Ishikawa (cell line): Measurements from ENCODE around the gene MDC1.

Experiments used
- CEBPB ChIP-seq: IDR thresholded peaks from 2 replicates; pipeline ENCODE4 v1.6.1; 2012
- CREB1 ChIP-seq: IDR thresholded peaks from 2 replicates; pipeline ENCODE4 v1.6.1; 2012; ENCODE audit warnings: low read depth
- EGR1 ChIP-seq: IDR thresholded peaks from 2 replicates; pipeline ENCODE4 v1.6.1; 2012
- EP300 ChIP-seq: IDR thresholded peaks from 2 replicates; pipeline ENCODE4 v1.6.1; 2012; ENCODE audit warnings: borderline replicate concordance
- FOXM1 ChIP-seq: IDR thresholded peaks from 2 replicates; pipeline ENCODE4 v1.6.1; 2012; ENCODE audit warnings: low read depth, borderline replicate concordance
- MAX ChIP-seq: IDR thresholded peaks from 2 replicates; pipeline ENCODE4 v1.6.1; 2012
- NFIC ChIP-seq: IDR thresholded peaks from 2 replicates; pipeline ENCODE4 v1.6.1; 2012
- RAD21 ChIP-seq: IDR thresholded peaks from 2 replicates; pipeline ENCODE4 v1.6.1; 2012; ENCODE audit warnings: low read depth
- REST ChIP-seq: IDR thresholded peaks from 2 replicates; pipeline ENCODE4 v1.6.1; 2012; ENCODE audit warnings: low read depth, mild to moderate bottlenecking
- TAF1 ChIP-seq: IDR thresholded peaks from 2 replicates; pipeline ENCODE4 v1.6.1; 2012; ENCODE audit warnings: low read depth, mild to moderate bottlenecking
- TCF12 ChIP-seq: IDR thresholded peaks from 2 replicates; pipeline ENCODE4 v1.6.1; 2012; ENCODE audit warnings: low read depth
- TEAD4 ChIP-seq: IDR thresholded peaks from 2 replicates; pipeline ENCODE4 v1.6.1; 2012
- USF1 ChIP-seq: IDR thresholded peaks from 2 replicates; pipeline ENCODE4 v1.6.1; 2012
- YY1 ChIP-seq: IDR thresholded peaks from 2 replicates; pipeline ENCODE4 v1.6.1; 2012; ENCODE audit warnings: low read depth
- ZBTB7A ChIP-seq: IDR thresholded peaks from 2 replicates; pipeline ENCODE4 v1.6.1; 2012; ENCODE audit warnings: low read depth

MDC1 gene

GRCh38 chr6:30730601-30731435, 13.7 kb upstream of the MDC1 start:
- no peak for TF ChIP-seq TAF1
- TF ChIP-seq FOXM1 = no peak
- 0 out of 2 replicates have a peak, but pooled peaks have one; percentile 21 for TF ChIP-seq MAX
- TF ChIP-seq CREB1 = no peak
- TF ChIP-seq RAD21 = peak; percentile 61
- no peak for TF ChIP-seq ZBTB7A
- no peak for TF ChIP-seq EP300
- no peak for TF ChIP-seq NFIC
- TF ChIP-seq EGR1 = no peak
- TF ChIP-seq YY1 = no peak
- no peak for TF ChIP-seq CEBPB
- no peak for TF ChIP-seq USF1
- TF ChIP-seq TEAD4 = no peak
- TF ChIP-seq TCF12 = peak; percentile 40; the same call in 1 of the 2 replicates

DNA sequence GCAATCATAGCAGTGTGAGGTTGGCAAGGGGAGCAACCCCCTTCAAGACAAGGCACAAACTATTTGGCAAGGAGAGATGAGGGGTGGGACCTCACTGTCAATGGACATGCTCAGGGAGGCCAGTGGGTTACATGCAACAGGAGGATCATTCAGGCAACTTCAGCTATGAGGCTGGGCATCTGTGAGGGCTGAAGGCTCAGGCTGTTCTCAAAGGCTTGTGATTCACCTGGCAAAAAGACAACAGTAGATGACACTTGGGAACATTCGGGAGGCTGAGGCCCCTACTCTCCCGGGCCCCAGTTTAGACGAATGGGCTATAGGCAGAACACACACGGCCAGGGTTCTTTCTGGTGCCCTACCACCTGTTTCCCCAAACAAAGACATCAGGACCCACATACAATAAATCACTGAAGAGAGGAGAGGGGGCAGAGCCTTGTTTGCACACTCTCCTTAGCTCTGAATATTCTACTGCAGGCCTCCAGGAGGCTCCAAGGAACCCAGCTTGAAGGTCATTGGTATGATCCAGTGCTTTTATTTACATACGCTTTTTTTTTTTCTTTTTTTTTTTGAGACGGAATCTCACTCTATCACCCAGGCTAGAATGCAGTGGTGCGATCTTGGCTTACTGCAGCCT, 11.0 kb upstream of the MDC1 start:
- TF ChIP-seq CEBPB (no peak), EGR1 (no peak), ZBTB7A (no peak), CREB1 (no peak), USF1 (no peak), EP300 (no peak), TAF1 (no peak), MAX (no peak), FOXM1 (no peak)

DNA sequence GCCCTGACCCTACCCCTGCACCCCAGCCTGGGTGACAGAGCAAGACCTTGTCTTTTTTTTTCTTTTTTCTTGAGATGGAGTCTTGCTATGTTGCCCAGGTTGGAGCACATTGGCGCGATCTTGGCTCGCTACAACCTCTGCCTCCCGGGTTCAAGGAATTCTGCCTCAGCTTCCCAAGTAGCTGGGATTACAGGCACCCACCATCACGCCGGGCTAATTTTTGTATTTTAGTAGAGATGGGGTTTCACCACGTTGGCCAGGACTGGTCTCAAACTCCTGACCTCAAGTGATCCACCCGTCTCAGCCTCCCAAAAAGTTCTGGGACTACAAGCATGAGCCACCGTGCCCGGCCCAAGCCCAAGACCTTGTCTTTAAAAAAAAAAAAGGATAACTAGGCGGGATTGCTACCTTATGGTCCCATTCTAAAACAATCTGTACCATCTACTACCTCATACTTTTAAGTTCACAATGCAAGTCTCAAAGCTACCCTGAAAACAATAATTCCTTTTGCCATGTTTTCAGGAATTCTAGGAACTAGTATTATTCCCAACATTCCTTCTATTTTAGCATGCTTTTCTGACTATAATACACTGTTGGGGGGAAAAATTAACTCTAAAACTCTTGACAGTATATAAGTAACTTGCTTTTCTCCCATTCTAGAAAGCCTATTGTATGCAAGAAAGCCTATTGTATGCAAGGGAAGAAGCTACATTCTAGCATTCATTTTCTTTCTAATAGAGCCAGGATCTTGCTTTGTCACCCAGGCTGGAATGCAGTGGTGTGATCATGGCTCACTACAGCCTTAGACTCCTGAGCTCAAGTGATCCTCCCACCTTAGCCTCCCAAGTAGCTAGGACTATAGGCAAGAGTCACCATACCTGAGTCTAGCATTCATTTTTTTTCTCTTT, 9.7 kb upstream of the MDC1 start:
- TF ChIP-seq EP300 (no peak), TEAD4 (0 out of 2 replicates have a peak, but pooled peaks have one; percentile 30)

GRCh38 chr6:30725713-30726505, 8.8 kb upstream of the MDC1 start:
- TF ChIP-seq CEBPB = no peak
- 0 out of 2 replicates have a peak, but pooled peaks have one; percentile 24 for TF ChIP-seq TCF12
- TF ChIP-seq TEAD4 = peak; percentile 12; the same call in 1 of the 2 replicates

- no peak for TF ChIP-seq RAD21
- TF ChIP-seq TEAD4 = no peak
- TF ChIP-seq NFIC = no peak
- no peak for TF ChIP-seq EP300
- TF ChIP-seq ZBTB7A = no peak
- TF ChIP-seq MAX = no peak
- no peak for TF ChIP-seq CREB1
- no peak for TF ChIP-seq TCF12
- no peak for TF ChIP-seq TAF1
- TF ChIP-seq REST = no peak
- no peak for TF ChIP-seq CEBPB
- TF ChIP-seq USF1 = no peak
- no peak for TF ChIP-seq FOXM1
- no peak for TF ChIP-seq EGR1
- no peak for TF ChIP-seq YY1
Measured at GRCh38 chr6:30724906-30725667, 8.0 kb upstream of the MDC1 start.
